Liver (tissue), 2 donors: ENCODE measurements around the gene CEMIP.

Source experiments
- ATF3 ChIP-seq: IDR thresholded peaks from 2 replicates; pipeline ENCODE4 v1.6.1; 2016; ENCODE audit warnings: antibody characterized with exemption
- RAD21 ChIP-seq, 2 donors: IDR thresholded peaks; 2 replicates each; pipeline ENCODE4 v1.6.1; 2016; ENCODE audit warnings: antibody characterized with exemption in 2 of 2, mild to moderate bottlenecking in 2 of 2
- donor health status: healthy.

GRCh38 chr15:80892414-80892813 is 113.2 kb downstream of the CEMIP start:
- no peak for TF ChIP-seq ATF3
- no peak for TF ChIP-seq RAD21 (IDR thresholded peaks at IDR 0.05)
